Left ventricle myocardium inferior (tissue), 1 donor: Measurements from ENCODE around the gene TMEM117. TPM values are rescaled to one million over a fixed set of nuclear protein-coding genes. Genes with fewer than 3 reads are reported as not detected.

Source experiments
- DNase-seq: peaks from one replicate; pipeline ENCODE4 v3.0.0-alpha.2; 2020
- H3K27ac ChIP-seq: fragments of 200-600 bp; replicated peaks from 2 replicates; pipeline ENCODE4 v1.8.0; 2021
- H3K27me3 ChIP-seq: fragments of 200-600 bp; 2 replicates; pipeline ENCODE4 v1.8.0; 2021; ENCODE audit warnings: low read depth
- H3K36me3 ChIP-seq: fragments of 200-600 bp; 2 replicates; pipeline ENCODE4 v1.8.0; 2021
- H3K4me1 ChIP-seq: fragments of 200-600 bp; 2 replicates; pipeline ENCODE4 v1.8.0; 2021
- H3K4me3 ChIP-seq: fragments of 200-600 bp; 2 replicates; pipeline ENCODE4 v1.8.0; 2021; ENCODE audit warnings: mild to moderate bottlenecking, moderate library complexity
- H3K9me3 ChIP-seq: fragments of 200-600 bp; replicated peaks from 2 replicates; pipeline ENCODE4 v1.8.0; 2021
- intact Hi-C: fragments of 100-400 bp; cut with micrococcal nuclease; formaldehyde crosslinking; loops from one replicate; pipeline ENCODE4 v1.11.0; 2022
- total RNA-seq: library from RNA; stranded (reverse); fragmentation: NEBNext Ultra II Directional; extraction: Animal tissue kit (Norgen Biotek cat#: 25700); gene quantifications from one replicate; pipeline ENCODE4 v1.2.1, GENCODE V29; 2021
- TF ChIP-seq, protein P1 (sequence below): fragments of 200-600 bp; IDR thresholded peaks from 2 replicates; pipeline ENCODE4 v1.8.0; 2021; ENCODE audit warnings: antibody characterized with exemption, mild to moderate bottlenecking, borderline replicate concordance
- donor health status: DM: no; HTN: yes; CAD: no; lungs with severe emphysema.

TMEM117 gene
- total RNA-seq, 1 donor from 2014 or later = 6.7 TPM

- Histone ChIP-seq H3K4me3 (no peak overlapping the region), H3K9me3 (no peaks in the 10 kb centered on the region), H3K27ac (no peak overlapping the region), H3K27me3 (no peaks in the 10 kb centered on the region), H3K4me1 (peaks cover 6% of the 10 kb centered on the region), H3K36me3 (no peaks in the 10 kb centered on the region)
- intact Hi-C loops = no loop called here
- DNase-seq = no peak
- TF ChIP-seq, protein P1, sequence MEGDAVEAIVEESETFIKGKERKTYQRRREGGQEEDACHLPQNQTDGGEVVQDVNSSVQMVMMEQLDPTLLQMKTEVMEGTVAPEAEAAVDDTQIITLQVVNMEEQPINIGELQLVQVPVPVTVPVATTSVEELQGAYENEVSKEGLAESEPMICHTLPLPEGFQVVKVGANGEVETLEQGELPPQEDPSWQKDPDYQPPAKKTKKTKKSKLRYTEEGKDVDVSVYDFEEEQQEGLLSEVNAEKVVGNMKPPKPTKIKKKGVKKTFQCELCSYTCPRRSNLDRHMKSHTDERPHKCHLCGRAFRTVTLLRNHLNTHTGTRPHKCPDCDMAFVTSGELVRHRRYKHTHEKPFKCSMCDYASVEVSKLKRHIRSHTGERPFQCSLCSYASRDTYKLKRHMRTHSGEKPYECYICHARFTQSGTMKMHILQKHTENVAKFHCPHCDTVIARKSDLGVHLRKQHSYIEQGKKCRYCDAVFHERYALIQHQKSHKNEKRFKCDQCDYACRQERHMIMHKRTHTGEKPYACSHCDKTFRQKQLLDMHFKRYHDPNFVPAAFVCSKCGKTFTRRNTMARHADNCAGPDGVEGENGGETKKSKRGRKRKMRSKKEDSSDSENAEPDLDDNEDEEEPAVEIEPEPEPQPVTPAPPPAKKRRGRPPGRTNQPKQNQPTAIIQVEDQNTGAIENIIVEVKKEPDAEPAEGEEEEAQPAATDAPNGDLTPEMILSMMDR = no peak
These were observed 545.5 kb downstream of the TMEM117 start for GRCh38 chr12:44381341-44381740.

DNA sequence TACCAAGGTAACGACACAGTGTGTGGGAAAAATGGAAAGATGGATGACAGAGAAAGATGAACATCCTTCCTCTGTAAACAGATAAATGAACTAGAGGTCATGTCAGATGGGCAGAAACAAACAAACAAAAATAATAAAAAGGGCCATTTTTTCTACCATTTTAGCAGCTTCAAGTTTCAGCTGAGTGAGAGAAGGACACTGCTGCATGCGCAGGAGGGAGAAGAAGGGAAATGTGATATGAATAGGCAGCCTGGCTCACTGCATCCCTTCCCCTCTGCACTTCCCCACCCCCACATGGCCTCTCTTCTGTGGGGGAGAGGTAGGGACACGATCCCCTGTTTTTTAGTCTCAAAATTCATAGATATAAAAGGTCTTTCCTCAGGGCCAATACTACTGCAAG is 548.3 kb downstream of the TMEM117 start:
- H3K4me3 ChIP-seq = no peak overlapping the region
- intact Hi-C loops = no loop called here
- peaks cover 9% of the 10 kb centered on the region for H3K36me3 ChIP-seq
- TF ChIP-seq, protein P1 = no peak
- peaks cover 6% of the 10 kb centered on the region for H3K4me1 ChIP-seq
- H3K27me3 ChIP-seq = no peaks in the 10 kb centered on the region
- H3K9me3 ChIP-seq = no peaks in the 10 kb centered on the region
- no peak overlapping the region for H3K27ac ChIP-seq
- no peak for DNase-seq

- Histone ChIP-seq H3K4me3 (no peak overlapping the region), H3K9me3 (no peaks in the 10 kb centered on the region), H3K4me1 (no peaks in the 10 kb centered on the region), H3K36me3 (peaks cover 9% of the 10 kb centered on the region), H3K27ac (no peak overlapping the region), H3K27me3 (no peaks in the 10 kb centered on the region)
- intact Hi-C loops = no loop called here
- no peak for DNase-seq
- TF ChIP-seq, protein P1 = no peak
These were observed 550.1 kb downstream of the TMEM117 start for GRCh38 chr12:44385964-44386363.

DNA sequence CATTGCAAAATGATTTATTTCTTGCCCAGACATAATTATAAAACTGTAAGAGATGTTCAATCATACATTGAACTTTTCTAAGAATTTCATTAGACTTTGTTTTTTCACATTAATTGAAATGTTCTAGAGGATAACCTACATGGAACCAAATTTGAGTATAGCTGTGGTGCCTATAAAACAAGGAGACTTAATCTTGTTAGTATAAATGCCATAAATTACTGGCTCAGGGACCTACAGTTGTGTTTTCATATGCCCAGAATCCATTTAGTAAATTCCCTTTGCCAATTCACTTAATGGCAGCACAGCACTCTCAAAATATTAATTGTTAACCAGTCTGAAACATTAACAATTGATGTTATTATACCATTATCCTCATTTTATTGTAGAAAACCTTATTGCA is 551.7 kb downstream of the TMEM117 start:
- TF ChIP-seq, protein P1 = no peak
- intact Hi-C loops = no loop called here
- Histone ChIP-seq H3K36me3 (peaks cover 9% of the 10 kb centered on the region), H3K27ac (no peak overlapping the region), H3K4me3 (no peak overlapping the region), H3K27me3 (no peaks in the 10 kb centered on the region), H3K9me3 (no peaks in the 10 kb centered on the region), H3K4me1 (no peaks in the 10 kb centered on the region)
- DNase-seq = no peak

GRCh38 chr12:44389038-44389437 is 553.2 kb downstream of the TMEM117 start:
- no peaks in the 10 kb centered on the region for H3K4me1 ChIP-seq
- intact Hi-C loops = no loop called here

More at GRCh38 chr12:44389038-44389437, 553.2 kb downstream of the TMEM117 start:
- no peak overlapping the region for H3K27ac ChIP-seq
- TF ChIP-seq, protein P1 = no peak
- H3K4me3 ChIP-seq = no peak overlapping the region
- no peaks in the 10 kb centered on the region for H3K9me3 ChIP-seq
- peaks cover 9% of the 10 kb centered on the region for H3K36me3 ChIP-seq
- DNase-seq = no peak
- H3K27me3 ChIP-seq = no peaks in the 10 kb centered on the region
